Measurements from ENCODE around the gene PIEZO2.
"Not testable (repeated sequence)": the region's sequence is repeated elsewhere in the genome, so short reads cannot be mapped to it uniquely, and the experiment has no call there.

DNA sequence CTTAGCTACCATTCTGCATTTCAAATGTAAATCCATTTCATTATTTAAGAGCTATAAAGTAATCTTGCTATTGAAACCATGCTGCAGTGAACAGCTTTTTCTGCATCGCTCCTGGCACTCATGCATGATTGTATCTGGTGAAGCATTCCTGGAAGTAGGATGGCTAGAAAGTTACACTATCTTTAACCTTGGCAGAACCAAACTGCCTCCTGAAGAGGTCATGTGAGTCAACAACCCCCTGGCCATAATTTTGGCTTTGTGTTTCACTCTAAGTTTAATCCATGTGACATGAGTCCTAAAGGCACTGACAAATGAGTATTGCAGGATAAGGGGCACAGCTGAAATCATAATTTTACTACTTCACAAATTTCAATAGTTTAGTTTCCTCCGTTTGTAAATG lies 526.4 kb downstream of the PIEZO2 start:
- TF ChIP-seq POLR2A (IDR thresholded peaks at IDR 0.05), result not testable (repeated sequence)
- TF ChIP-seq, protein P1, sequence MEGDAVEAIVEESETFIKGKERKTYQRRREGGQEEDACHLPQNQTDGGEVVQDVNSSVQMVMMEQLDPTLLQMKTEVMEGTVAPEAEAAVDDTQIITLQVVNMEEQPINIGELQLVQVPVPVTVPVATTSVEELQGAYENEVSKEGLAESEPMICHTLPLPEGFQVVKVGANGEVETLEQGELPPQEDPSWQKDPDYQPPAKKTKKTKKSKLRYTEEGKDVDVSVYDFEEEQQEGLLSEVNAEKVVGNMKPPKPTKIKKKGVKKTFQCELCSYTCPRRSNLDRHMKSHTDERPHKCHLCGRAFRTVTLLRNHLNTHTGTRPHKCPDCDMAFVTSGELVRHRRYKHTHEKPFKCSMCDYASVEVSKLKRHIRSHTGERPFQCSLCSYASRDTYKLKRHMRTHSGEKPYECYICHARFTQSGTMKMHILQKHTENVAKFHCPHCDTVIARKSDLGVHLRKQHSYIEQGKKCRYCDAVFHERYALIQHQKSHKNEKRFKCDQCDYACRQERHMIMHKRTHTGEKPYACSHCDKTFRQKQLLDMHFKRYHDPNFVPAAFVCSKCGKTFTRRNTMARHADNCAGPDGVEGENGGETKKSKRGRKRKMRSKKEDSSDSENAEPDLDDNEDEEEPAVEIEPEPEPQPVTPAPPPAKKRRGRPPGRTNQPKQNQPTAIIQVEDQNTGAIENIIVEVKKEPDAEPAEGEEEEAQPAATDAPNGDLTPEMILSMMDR (IDR thresholded peaks at IDR 0.05 in 8 of 11, conservative IDR thresholded peaks at IDR 0.05 in 3 of 11), result not testable (repeated sequence)

All from spleen (tissue), 7 donors.